Measurements from ENCODE around the gene FAM47B. TPM values are rescaled to one million over a fixed set of nuclear protein-coding genes. Genes with fewer than 3 reads are reported as not detected.

FAM47B gene
- total and polyA plus RNA-seq, 2 of the 4 experiments (the other 2 are of a cell fraction) = not detected

GRCh38 chrX:34956916-34957315, 14.3 kb downstream of the FAM47B start:
- ChIA-PET CTCF (no interaction called here), POLR2A (ENCODE audit: unreplicated experiment) (no interaction called here)
- Histone ChIP-seq H3K18ac (ENCODE audit: low read depth, low read length) (no peak overlapping the region), H4K91ac (ENCODE audit: insufficient read depth, low read depth, low read length) (no peak overlapping the region), H3K14ac (replicated peaks; ENCODE audit: low read depth, low read length) (no peak overlapping the region), H3K79me1 (ENCODE audit: low read depth in 1 of 2, low read length in 2 of 2) (no peaks in the 10 kb centered on the region), H2AFZ (replicated peaks; ENCODE audit: low read length, poor library complexity) (no peak overlapping the region), H2AK9ac (replicated peaks; ENCODE audit: low read depth, low read length, poor library complexity) (no peak overlapping the region), H4K5ac (ENCODE audit: low read depth, low read length) (no peak overlapping the region), H4K8ac (ENCODE audit: low read depth in 2 of 2, low read length in 2 of 2) (no peak overlapping the region), H3K4ac (ENCODE audit: low read depth, low read length) (no peak overlapping the region), H3K9me1 (ENCODE audit: insufficient read depth, low read length) (no peaks in the 10 kb centered on the region), H3K9me3 (ENCODE audit: control insufficient read depth, insufficient read depth, low read length) (no peaks in the 10 kb centered on the region), H3K27me3 (ENCODE audit: control insufficient read depth, insufficient read depth, low read length) (no peaks in the 10 kb centered on the region), H3K56ac (ENCODE audit: extremely low read depth, insufficient read depth, low read length) (no peak overlapping the region), H2BK20ac (ENCODE audit: low read depth, low read length) (no peak overlapping the region), H3K4me3 (ENCODE audit: insufficient read depth, low read depth, low read length) (no peak overlapping the region), H3K23ac (ENCODE audit: low read depth, low read length) (no peak overlapping the region), H2BK5ac (ENCODE audit: low read depth, low read length, poor library complexity, severe bottlenecking) (no peak overlapping the region), H4K20me1 (ENCODE audit: insufficient read depth, low read length) (no peaks in the 10 kb centered on the region), H3K9ac (ENCODE audit: low read depth, low read length) (no peak overlapping the region), H3K36me3 (ENCODE audit: control insufficient read depth, insufficient read depth, low read length) (no peaks in the 10 kb centered on the region), H2BK15ac (ENCODE audit: low read depth, low read length) (no peak overlapping the region), H2AK5ac (ENCODE audit: low read depth, low read length) (no peak overlapping the region), H2BK120ac (ENCODE audit: low read depth, low read length) (no peak overlapping the region), H3K4me2 (ENCODE audit: low read depth, low read length) (no peak overlapping the region), H3K27ac (ENCODE audit: insufficient read depth, low read length) (no peak overlapping the region), H3K4me1 (ENCODE audit: control insufficient read depth, insufficient read depth, low read length) (no peaks in the 10 kb centered on the region)
- no peak; the same call in 1 of the 2 replicates for ATAC-seq (ENCODE audit: low read depth)
- BruUV-seq (replicated peaks) = no TSS peak
- TF ChIP-seq NFE2L2 (IDR thresholded peaks at IDR 0.05; ENCODE audit: low read depth, low read length) (no peak), ELK1 (IDR thresholded peaks at IDR 0.05; ENCODE audit: borderline replicate concordance, low read depth, low read length) (no peak), SMC3 (IDR thresholded peaks at IDR 0.05; ENCODE audit: low read depth, low read length) (no peak), RFX5 (IDR thresholded peaks at IDR 0.05; ENCODE audit: low read depth, low read length) (no peak), USF2 (IDR thresholded peaks at IDR 0.05; ENCODE audit: low read depth, low read length) (no peak), POLR2A (IDR thresholded peaks at IDR 0.05; ENCODE audit: low read depth, low read length) (no peak), MXI1 (IDR thresholded peaks at IDR 0.05; ENCODE audit: borderline replicate concordance, low read depth, low read length) (no peak), CTCF (conservative IDR thresholded peaks at IDR 0.05; ENCODE audit: low read depth, low read length) (no peak), CHD1 (IDR thresholded peaks at IDR 0.05; ENCODE audit: low read depth, low read length) (no peak), CEBPB (IDR thresholded peaks at IDR 0.05; ENCODE audit: low read depth, low read length) (no peak), FOS (IDR thresholded peaks at IDR 0.05; ENCODE audit: low read depth, low read length) (no peak)
- intact Hi-C loops (cut with micrococcal nuclease) = no loop called here
- dilution Hi-C loops (cut with HindIII; ENCODE audit: low sequenced_read_pairs, unreplicated experiment) = no loop called here
- in situ Hi-C loops (cut with MboI; ENCODE audit: low sequenced_read_pairs) = no loop called here
- peak; percentile 52 for DNase-seq

Data from IMR-90 (cell line).